WTC11 (cell line): ENCODE results near the gene NUDT8.
"Not testable (repeated sequence)": the region's sequence is repeated elsewhere in the genome, so short reads cannot be mapped to it uniquely, and the experiment has no call there.

Experiments
- CTCF ChIP-seq: fragments of 200-600 bp; IDR thresholded peaks from 2 replicates; pipeline ENCODE4 v1.8.0; 2022; ENCODE audit warnings: antibody characterized with exemption
- FOXK1 ChIP-seq: sonication (generic); formaldehyde crosslinking; IDR thresholded peaks from 2 replicates; pipeline ENCODE4 v1.8.0; 2022; ENCODE audit warnings: mild to moderate bottlenecking, moderate library complexity, missing genetic modification reagents
- JUN ChIP-seq: sonication (generic); formaldehyde crosslinking; IDR thresholded peaks from 2 replicates; pipeline ENCODE4 v1.8.0; 2023; ENCODE audit warnings: mild to moderate bottlenecking, missing genetic modification reagents

DNA sequence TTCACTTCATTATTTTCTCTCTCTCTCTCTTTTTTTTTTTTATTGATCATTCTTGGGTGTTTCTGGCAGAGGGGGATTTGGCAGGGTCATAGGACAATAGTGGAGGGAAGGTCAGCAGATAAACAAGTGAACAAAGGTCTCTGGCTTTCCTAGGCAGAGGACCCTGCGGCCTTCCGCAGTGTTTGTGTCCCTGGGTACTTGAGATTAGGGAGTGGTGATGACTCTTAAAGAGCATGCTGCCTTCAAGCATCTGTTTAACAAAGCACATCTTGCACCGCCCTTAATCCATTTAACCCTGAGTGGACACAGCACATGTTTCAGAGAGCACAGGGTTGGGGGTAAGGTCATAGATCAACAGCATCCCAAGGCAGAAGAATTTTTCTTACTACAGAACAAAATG lies 32.3 kb downstream of the NUDT8 start:
- TF ChIP-seq FOXK1 (CRISPR knock-in tag); JUN; CTCF: not testable (repeated sequence)
